Posterior cingulate gyrus (tissue), 11 donors: ENCODE measurements around the gene GALNT17.

Source experiments
- DNase-seq, 10 donors: peaks; one replicate each; pipeline versions ENCODE4 v3.0.0 to v3.0.0-alpha.2; 2020 to 2021; ENCODE audit warnings: mixed read lengths in 3 of 10
- intact Hi-C: fragments of 100-400 bp; cut with DNase I; formaldehyde crosslinking; loops from one replicate; pipeline ENCODE4 v1.15.1; 2023

Gene GALNT17

GRCh38 chr7:71364551-71364950 lies 232.6 kb downstream of the GALNT17 start:
- no peak for DNase-seq
- intact Hi-C loops: no loop called here

GRCh38 chr7:71372991-71373390 lies 241.0 kb downstream of the GALNT17 start:
- intact Hi-C loops: no loop called here
- DNase-seq: no peak

DNA sequence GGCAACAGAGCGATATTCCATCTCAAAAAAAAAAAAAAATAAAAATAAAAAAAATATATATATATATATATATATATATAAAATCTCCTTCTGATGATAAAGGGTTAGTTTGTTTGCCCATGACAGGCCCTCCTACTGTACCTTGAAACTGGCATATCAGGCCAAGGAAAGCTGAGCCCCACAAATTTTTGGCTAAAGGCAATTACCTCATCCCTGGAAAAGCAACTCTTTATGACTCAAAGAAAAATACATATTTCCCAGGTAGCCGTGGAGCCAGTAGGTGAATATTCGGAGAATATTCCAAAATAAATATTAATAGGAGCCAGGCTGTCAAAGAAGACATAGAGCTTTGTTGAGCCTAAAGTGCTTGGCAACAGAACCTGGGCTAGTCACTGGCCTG lies 245.1 kb downstream of the GALNT17 start:
- intact Hi-C loops: no loop called here
- no peak for DNase-seq

DNA sequence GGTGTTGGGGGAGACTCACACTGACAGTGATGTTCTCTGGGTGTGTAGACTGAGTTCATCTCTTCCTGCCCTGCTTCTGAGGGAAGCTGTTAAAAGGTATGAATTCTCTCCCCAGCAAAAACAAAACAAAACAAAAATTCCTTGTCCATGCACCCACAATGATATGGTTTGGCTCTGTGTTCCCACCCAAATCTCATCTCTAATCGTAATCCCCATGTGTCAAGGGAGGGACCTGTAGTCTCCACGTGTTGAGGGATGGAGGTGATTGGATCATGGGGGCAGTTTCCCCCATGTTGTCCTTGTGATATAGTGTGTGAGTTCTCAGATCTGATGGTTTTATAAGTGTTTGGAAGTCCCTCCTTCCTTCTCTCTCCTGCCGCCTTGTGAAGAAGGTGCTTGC lies 245.5 kb downstream of the GALNT17 start:
- DNase-seq: no peak
- intact Hi-C loops: no loop called here

DNA sequence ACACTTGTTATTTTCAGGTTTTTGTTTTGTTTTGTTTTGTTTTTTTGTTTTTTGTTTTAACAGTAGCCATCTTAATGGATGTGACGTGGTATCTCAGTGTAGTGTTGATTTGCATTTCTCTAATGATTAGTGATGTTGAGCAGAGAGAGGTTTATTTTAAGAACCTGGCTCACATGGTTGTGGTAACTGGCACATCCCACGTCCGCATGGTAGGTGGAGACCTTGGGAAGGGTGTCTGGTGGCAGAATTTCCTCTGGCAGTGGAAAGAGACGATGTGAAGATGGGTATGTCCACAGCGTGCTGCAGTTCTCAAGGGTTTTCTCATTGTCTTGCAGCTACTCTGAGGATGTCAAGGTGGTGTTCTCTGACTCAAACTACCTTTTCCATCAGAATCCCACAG lies 252.2 kb downstream of the GALNT17 start:
- intact Hi-C loops: no loop called here

GRCh38 chr7:71385330-71385729 lies 253.4 kb downstream of the GALNT17 start:
- peak in 1 of 10 donors; percentile 54 for DNase-seq
- intact Hi-C loops: no loop called here

More for the DNA sequence above, 252.2 kb downstream of the GALNT17 start:
- DNase-seq: peak in 1 of 10 donors; percentile 29

DNA sequence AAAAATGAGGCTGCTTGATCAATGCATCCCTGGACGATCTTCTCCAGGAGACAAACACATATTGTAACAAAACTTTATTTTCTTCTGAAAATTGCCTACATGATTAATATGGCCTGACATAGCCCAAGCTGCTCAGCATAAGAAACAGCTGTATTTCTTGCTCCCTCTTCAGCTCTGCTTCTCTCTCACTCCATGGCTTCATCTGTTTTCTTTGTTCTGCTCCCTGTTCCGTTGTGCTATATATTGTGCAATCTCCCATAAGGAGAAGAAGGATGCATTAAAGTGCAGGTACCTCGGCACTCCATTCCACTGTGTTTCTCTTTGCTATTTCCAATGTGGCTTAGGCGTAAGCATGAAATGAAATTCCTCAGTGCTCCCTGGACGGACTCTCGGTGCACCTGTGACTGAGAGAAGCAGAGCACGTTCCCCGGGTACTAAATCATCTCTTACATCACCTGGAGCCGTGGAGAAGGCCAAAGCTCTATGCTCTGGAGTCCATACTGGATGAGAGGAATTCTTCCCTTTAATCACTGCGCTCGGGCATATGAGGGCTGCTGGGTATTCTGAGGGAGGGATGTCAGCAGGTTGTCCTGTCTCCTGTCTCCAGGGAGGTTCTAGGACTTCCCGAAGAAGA lies 254.3 kb downstream of the GALNT17 start:
- intact Hi-C loops: no loop called here
- DNase-seq: no peak

DNA sequence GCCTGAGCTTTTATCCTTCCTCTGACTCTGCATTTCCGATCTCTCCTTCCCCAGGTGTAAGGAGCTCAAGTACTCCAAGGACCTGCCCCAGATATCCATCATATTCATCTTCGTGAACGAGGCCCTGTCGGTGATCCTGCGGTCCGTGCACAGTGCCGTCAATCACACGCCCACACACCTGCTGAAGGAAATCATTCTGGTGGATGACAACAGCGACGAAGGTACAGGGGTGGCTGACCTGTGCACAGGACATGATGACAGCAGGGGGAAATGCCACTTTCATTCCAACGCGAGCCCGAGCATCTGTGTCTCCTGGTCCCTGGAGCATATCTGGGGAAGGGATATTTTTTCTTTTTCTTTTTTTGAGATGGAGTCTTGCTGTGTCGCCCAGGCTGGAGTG lies 256.2 kb downstream of the GALNT17 start:
- DNase-seq: no peak
- intact Hi-C loops: no loop called here

DNA sequence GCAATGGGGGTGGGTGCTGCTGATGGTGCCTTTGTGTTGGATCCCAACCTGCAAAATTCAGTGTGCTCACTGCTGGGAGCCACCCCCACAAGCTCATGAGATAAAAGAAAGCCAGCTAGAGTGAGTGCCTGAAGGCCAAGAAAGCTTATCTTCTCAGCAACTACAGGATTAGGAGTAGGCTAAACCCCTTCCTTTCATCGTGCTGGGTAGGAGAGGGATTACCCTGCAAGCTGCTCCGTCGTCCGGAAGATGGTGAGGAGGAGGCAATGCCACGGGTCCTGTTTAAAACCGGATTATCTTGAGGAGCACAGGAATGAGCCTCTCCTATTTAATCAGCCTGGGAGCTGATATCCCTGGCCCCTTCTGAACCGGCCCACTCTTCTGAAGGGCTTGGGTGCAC lies 258.0 kb downstream of the GALNT17 start:
- no peak for DNase-seq
- intact Hi-C loops: no loop called here

GRCh38 chr7:71393661-71394060 lies 261.7 kb downstream of the GALNT17 start:
- intact Hi-C loops: no loop called here
- DNase-seq: no peak

GRCh38 chr7:71402684-71403083 lies 270.7 kb downstream of the GALNT17 start:
- intact Hi-C loops: no loop called here
- no peak for DNase-seq

- intact Hi-C loops: no loop called here
- DNase-seq: no peak
Measured at GRCh38 chr7:71403202-71403946, 271.4 kb downstream of the GALNT17 start.

DNA sequence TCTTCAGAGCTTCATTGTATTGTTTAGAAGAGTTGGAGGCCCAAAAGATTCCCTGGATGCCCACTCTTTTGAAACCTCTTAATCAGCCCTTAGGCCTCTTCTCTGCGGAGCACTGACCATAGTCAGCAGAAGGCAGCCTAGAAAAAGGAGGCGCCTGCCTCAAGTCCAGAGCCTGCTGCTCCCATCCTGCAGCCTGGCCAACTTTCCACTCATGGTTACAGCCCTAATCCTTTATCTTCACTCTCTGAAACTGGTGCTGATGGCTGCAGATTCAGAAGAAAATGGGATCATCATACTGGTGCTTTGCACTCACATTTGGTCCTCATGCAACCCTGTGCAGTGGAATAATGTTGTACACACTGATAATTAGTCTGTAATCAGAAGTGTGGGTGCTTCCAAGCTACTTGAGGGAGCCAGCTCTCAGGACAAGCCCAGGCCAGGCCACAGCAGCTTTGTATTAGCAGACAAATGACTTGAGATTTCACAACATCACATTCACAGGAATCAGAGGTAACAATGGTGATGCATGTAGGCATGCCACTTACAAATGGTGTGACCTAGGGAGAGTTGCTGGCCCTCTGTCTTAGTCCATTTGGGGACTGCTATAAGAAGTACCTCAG lies 272.9 kb downstream of the GALNT17 start:
- no peak for DNase-seq
- intact Hi-C loops: no loop called here

DNA sequence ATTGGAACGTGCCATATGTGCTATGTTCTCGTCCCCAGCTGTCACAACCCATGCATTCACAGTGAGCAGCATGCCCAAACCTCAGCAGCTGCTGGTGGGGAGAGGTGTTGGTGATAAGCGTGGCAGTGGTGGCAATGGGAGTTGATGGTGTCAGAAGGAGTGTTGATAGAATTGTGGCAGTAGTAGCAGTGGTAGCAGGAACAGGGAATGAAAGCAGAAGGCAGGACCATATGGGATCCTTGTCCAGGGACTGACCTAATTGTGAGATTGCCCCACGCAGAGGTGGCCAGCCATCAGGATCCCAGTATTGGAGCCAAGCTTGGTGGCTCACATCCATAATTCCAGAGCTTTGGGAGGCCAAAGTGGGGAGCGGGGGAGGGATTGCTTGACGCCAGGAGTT lies 276.3 kb downstream of the GALNT17 start:
- peak in 8 of 10 donors; percentile 36 to 91 (median 59) for DNase-seq
- intact Hi-C loops: no loop called here

- DNase-seq: no peak
- intact Hi-C loops: no loop called here
Measured at GRCh38 chr7:71409550-71410157, 277.7 kb downstream of the GALNT17 start.

GRCh38 chr7:71411475-71411874 lies 279.5 kb downstream of the GALNT17 start:
- intact Hi-C loops: no loop called here
- no peak for DNase-seq

- peak in 1 of 10 donors; percentile 19 for DNase-seq
- intact Hi-C loops: no loop called here
Measured at GRCh38 chr7:71414490-71414889, 282.5 kb downstream of the GALNT17 start.

GRCh38 chr7:71419546-71420337 lies 287.8 kb downstream of the GALNT17 start:
- intact Hi-C loops: no loop called here
- no peak for DNase-seq

DNA sequence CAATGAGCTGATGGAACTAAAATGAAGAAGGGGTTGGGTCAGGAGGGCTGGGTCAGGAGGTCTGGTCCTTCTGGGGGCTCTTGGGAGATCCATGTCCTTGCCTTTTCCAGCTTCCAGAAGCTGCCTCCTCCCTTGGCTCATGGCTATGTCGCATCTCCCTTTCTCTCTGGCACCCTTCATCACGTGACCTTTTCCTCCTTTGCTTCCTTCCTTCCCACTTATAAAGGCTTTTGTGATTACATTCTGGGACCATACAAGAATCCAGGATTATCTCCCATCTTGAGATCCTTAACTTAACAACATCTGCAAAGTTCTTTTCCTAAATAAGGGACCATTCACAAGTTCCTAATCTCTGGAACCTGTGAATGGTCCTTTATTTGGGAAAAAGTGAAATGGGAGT lies 290.2 kb downstream of the GALNT17 start:
- no peak for DNase-seq
- intact Hi-C loops: no loop called here

DNA sequence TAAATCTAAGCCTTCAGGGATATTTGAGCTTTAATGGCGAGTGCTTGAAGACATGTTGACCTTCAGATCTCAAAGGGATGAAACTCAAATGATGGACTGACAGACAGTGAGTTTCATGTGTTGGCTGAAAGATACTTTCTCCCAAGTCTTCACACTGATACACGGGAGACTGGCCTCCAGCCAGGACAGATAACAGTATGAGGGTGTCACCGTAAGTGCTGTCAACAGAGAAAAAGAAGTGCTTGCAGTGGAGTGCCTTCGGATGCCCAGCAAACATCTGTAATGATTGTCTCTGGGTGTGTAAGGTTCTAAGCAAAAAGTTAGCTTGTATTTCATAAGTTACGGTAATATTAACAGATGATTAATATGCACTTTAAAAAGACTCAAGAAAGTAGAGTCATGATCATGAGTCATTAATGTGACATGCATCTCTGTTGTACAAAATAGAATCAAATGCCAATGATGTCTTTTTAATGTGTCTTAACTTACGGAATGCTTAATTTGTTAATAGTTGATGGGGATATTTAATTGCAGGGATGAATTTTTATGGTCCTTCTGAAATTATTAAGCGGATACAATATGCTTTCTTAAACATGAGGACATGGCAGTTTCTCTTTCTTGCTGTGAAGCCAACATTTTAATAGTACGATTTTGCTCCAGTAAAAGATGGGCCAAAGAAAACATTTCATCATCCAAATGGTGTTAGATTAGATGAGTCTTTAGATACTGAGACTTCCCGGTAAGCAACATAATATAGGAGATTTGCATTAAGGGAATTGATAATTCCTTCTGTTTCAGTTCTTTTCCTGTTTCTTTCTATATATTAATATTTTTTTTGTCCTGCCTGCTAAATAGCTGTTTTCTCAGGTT lies 292.5 kb downstream of the GALNT17 start:
- DNase-seq: no peak
- intact Hi-C loops: no loop called here
